ENCODE data around the gene MNDA. TPM values are rescaled to one million over a fixed set of nuclear protein-coding genes. Genes with fewer than 3 reads are reported as not detected.

MNDA gene
- total RNA-seq, 1 experiment from 2014 or later = not detected

DNA sequence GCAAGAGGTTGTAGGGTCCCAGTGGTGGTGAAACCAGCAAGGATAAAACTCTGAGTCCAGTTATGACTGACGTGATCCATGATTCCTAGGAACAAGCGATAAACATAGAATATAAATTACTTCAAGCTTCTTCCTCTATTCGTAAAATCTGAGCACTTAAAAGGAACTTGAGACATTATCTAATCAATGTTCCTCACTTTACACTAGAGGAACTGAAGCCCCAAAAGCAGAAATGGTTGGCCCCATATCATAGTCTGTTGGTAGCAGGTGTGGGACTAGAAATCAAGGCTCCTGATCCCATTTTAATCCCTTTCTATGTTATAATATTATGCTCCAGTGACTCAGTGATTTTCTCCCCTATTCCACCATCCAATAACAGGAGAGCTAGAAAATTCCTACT, 21.9 kb upstream of the MNDA start:
- H3K4me3 ChIP-seq (ENCODE audit: low read length) = no peak overlapping the region
- H3K4me2 ChIP-seq (ENCODE audit: low read length) = no peak overlapping the region
- H3K9me2 ChIP-seq (replicated peaks; ENCODE audit: low read length) = no peaks in the 10 kb centered on the region
- H3K27ac ChIP-seq (ENCODE audit: low read length) = no peak overlapping the region
- TF ChIP-seq, protein P1, sequence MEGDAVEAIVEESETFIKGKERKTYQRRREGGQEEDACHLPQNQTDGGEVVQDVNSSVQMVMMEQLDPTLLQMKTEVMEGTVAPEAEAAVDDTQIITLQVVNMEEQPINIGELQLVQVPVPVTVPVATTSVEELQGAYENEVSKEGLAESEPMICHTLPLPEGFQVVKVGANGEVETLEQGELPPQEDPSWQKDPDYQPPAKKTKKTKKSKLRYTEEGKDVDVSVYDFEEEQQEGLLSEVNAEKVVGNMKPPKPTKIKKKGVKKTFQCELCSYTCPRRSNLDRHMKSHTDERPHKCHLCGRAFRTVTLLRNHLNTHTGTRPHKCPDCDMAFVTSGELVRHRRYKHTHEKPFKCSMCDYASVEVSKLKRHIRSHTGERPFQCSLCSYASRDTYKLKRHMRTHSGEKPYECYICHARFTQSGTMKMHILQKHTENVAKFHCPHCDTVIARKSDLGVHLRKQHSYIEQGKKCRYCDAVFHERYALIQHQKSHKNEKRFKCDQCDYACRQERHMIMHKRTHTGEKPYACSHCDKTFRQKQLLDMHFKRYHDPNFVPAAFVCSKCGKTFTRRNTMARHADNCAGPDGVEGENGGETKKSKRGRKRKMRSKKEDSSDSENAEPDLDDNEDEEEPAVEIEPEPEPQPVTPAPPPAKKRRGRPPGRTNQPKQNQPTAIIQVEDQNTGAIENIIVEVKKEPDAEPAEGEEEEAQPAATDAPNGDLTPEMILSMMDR (conservative IDR thresholded peaks at IDR 0.05; ENCODE audit: low read depth, low read length) = no peak
- TF ChIP-seq EZH2 (IDR thresholded peaks at IDR 0.05; ENCODE audit: low read length, unreplicated experiment) (no peak), EZH2phosphoT487 (IDR thresholded peaks at IDR 0.05; ENCODE audit: borderline replicate concordance, low read length) (no peak)
- ATAC-seq = no peak
- no peaks in the 10 kb centered on the region for H3K9me3 ChIP-seq (ENCODE audit: low read length)
- no peaks in the 10 kb centered on the region for H4K20me1 ChIP-seq (ENCODE audit: low read length)
- no peaks in the 10 kb centered on the region for H3K79me2 ChIP-seq (ENCODE audit: low read length)
- ChIA-PET CTCF (no interaction called here), POLR2A (ENCODE audit: unreplicated experiment) (no interaction called here)
- intact Hi-C loops (cut with micrococcal nuclease) = no loop called here
- no peaks in the 10 kb centered on the region for H3K36me3 ChIP-seq (ENCODE audit: low read depth, low read length)
- H3K4me1 ChIP-seq (ENCODE audit: insufficient read depth, low read length) = no peaks in the 10 kb centered on the region
- H3K9ac ChIP-seq (ENCODE audit: low read length) = no peak overlapping the region
- H2AFZ ChIP-seq (ENCODE audit: low read length) = no peak overlapping the region
- DNase-seq = no peak
- H3F3A ChIP-seq (ENCODE audit: low read length, unreplicated experiment) = no peaks in the 10 kb centered on the region
- no TSS peak for BruUV-seq (replicated peaks)
- H3K27me3 ChIP-seq (ENCODE audit: low read length) = peaks cover 16% of the 10 kb centered on the region

DNA sequence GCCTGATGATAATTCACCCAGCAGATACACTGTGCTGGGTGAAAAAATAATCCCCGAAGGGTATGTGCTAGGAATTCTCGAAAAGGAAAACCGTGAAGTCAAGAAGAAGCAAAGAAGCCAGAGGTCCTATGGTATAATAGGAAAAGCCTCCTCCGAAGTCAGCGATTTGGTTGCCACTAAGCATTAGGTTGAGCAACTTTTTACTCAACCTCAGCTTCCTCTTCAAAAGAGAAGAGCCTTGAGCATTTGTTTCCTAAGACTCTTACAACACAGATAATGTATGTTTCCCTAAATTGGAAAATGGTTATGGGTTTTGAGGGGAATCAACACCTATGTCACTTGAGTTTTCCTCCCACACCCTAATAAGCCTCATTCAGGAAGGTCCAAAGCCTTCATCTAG, 21.3 kb upstream of the MNDA start:
- CTCF ChIA-PET = no interaction called here
- BruUV-seq (replicated peaks) = no TSS peak
- no peak overlapping the region for H3K4me3 ChIP-seq (ENCODE audit: low read length)

DNA sequence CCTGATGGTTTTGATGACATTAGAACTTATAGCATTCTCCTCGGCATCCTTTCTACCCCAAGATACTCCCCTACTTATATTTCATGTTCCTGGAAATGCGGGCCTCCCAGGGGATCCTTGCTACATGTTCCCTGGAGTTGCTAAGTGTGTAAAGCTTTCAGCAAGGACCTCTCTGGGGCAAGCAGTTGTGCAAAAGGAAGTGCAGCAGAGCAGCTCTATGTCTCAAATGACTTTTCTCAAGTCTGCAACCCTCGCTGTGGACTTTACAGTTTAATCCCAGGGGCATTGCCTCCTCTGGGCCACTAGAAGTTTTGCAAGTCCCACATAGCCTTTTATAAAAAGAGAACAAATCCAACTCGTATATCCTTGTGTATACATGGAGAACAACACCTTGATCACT, 20.8 kb upstream of the MNDA start:
- Histone ChIP-seq H4K20me1 (ENCODE audit: low read length) (no peaks in the 10 kb centered on the region), H3K4me2 (ENCODE audit: low read length) (no peak overlapping the region), H3K27ac (ENCODE audit: low read length) (no peak overlapping the region), H3K4me3 (ENCODE audit: low read length) (no peak overlapping the region), H2AFZ (ENCODE audit: low read length) (no peak overlapping the region), H3F3A (ENCODE audit: low read length, unreplicated experiment) (no peaks in the 10 kb centered on the region), H3K27me3 (ENCODE audit: low read length) (peaks cover 16% of the 10 kb centered on the region), H3K36me3 (ENCODE audit: low read depth, low read length) (no peaks in the 10 kb centered on the region), H3K9ac (ENCODE audit: low read length) (no peak overlapping the region), H3K4me1 (ENCODE audit: insufficient read depth, low read length) (no peaks in the 10 kb centered on the region), H3K9me2 (replicated peaks; ENCODE audit: low read length) (no peaks in the 10 kb centered on the region), H3K9me3 (ENCODE audit: low read length) (no peaks in the 10 kb centered on the region), H3K79me2 (ENCODE audit: low read length) (no peaks in the 10 kb centered on the region)
- ChIA-PET POLR2A (ENCODE audit: unreplicated experiment) (no interaction called here), CTCF (no interaction called here)
- no TSS peak for BruUV-seq (replicated peaks)
- intact Hi-C loops (cut with micrococcal nuclease) = no loop called here
- ATAC-seq = no peak
- TF ChIP-seq, protein P1 (conservative IDR thresholded peaks at IDR 0.05; ENCODE audit: low read depth, low read length) = no peak
- TF ChIP-seq EZH2 (IDR thresholded peaks at IDR 0.05; ENCODE audit: low read length, unreplicated experiment) (no peak), EZH2phosphoT487 (IDR thresholded peaks at IDR 0.05; ENCODE audit: borderline replicate concordance, low read length) (no peak)
- no peak for DNase-seq

More for the DNA sequence above, 21.3 kb upstream of the MNDA start:
- Histone ChIP-seq H3K9me3 (ENCODE audit: low read length) (no peaks in the 10 kb centered on the region), H4K20me1 (ENCODE audit: low read length) (no peaks in the 10 kb centered on the region), H3K36me3 (ENCODE audit: low read depth, low read length) (no peaks in the 10 kb centered on the region), H3K9me2 (replicated peaks; ENCODE audit: low read length) (no peaks in the 10 kb centered on the region), H3K27ac (ENCODE audit: low read length) (no peak overlapping the region), H3K4me2 (ENCODE audit: low read length) (no peak overlapping the region), H3K79me2 (ENCODE audit: low read length) (no peaks in the 10 kb centered on the region), H3K27me3 (ENCODE audit: low read length) (peaks cover 16% of the 10 kb centered on the region), H3K4me1 (ENCODE audit: insufficient read depth, low read length) (no peaks in the 10 kb centered on the region), H3K9ac (ENCODE audit: low read length) (no peak overlapping the region), H2AFZ (ENCODE audit: low read length) (no peak overlapping the region), H3F3A (ENCODE audit: low read length, unreplicated experiment) (no peaks in the 10 kb centered on the region)
- POLR2A ChIA-PET (ENCODE audit: unreplicated experiment) = no interaction called here
- intact Hi-C loops (cut with micrococcal nuclease) = no loop called here
- ATAC-seq = no peak
- TF ChIP-seq, protein P1 (conservative IDR thresholded peaks at IDR 0.05; ENCODE audit: low read depth, low read length) = no peak
- TF ChIP-seq EZH2phosphoT487 (IDR thresholded peaks at IDR 0.05; ENCODE audit: borderline replicate concordance, low read length) (no peak), EZH2 (IDR thresholded peaks at IDR 0.05; ENCODE audit: low read length, unreplicated experiment) (no peak)
- DNase-seq = no peak

All from PC-3 (cell line).